Activated naive CD8-positive, alpha-beta T cell treated with anti-CD3 and anti-CD28 coated beads, Interleukin-2, amount 50 U/mL, for 16 hours (primary cell): ENCODE data around the gene CHRDL2.

Experiments used
- DNase-seq: peaks from one replicate; pipeline ENCODE4 v3.0.0-alpha.2; 2020; ENCODE audit warnings: low read depth, low spot score

The CHRDL2 gene

GRCh38 chr11:74710281-74710938, 20.8 kb downstream of the CHRDL2 start:
- no peak for DNase-seq

- DNase-seq, result no peak
Measured at GRCh38 chr11:74709175-74709574, 22.1 kb downstream of the CHRDL2 start.

GRCh38 chr11:74707602-74708510, 23.4 kb downstream of the CHRDL2 start:
- DNase-seq, result no peak

GRCh38 chr11:74707182-74707581, 24.0 kb downstream of the CHRDL2 start:
- no peak for DNase-seq

- no peak for DNase-seq
Measured at GRCh38 chr11:74703211-74703610, 28.0 kb downstream of the CHRDL2 start.

- peak; percentile 14 for DNase-seq
Measured at GRCh38 chr11:74702383-74703007, 28.7 kb downstream of the CHRDL2 start.

GRCh38 chr11:74701351-74701750, 29.9 kb downstream of the CHRDL2 start:
- DNase-seq, result no peak

GRCh38 chr11:74699615-74700396, 31.4 kb downstream of the CHRDL2 start:
- DNase-seq, result no peak

GRCh38 chr11:74697722-74698121, 33.5 kb downstream of the CHRDL2 start:
- no peak for DNase-seq

GRCh38 chr11:74696939-74697675, 34.1 kb downstream of the CHRDL2 start:
- DNase-seq, result no peak

GRCh38 chr11:74696500-74696899, 34.7 kb downstream of the CHRDL2 start:
- no peak for DNase-seq

- no peak for DNase-seq
Measured at GRCh38 chr11:74695705-74696280, 35.4 kb downstream of the CHRDL2 start.

- no peak for DNase-seq
Measured at GRCh38 chr11:74694136-74694930, 36.9 kb downstream of the CHRDL2 start.

GRCh38 chr11:74693531-74693930, 37.7 kb downstream of the CHRDL2 start:
- no peak for DNase-seq

- DNase-seq, result no peak
Measured at GRCh38 chr11:74691755-74692154, 39.5 kb downstream of the CHRDL2 start.

GRCh38 chr11:74689666-74690065, 41.6 kb downstream of the CHRDL2 start:
- DNase-seq, result no peak

- no peak for DNase-seq
Measured at GRCh38 chr11:74687237-74688023, 43.8 kb downstream of the CHRDL2 start.

GRCh38 chr11:74686792-74687191, 44.4 kb downstream of the CHRDL2 start:
- DNase-seq, result no peak

- no peak for DNase-seq
Measured at GRCh38 chr11:74685905-74686304, 45.3 kb downstream of the CHRDL2 start.
